Endodermal cell (in vitro differentiated cells): ENCODE results near the gene LRP5. TPM values are rescaled to one million over a fixed set of nuclear protein-coding genes. Genes with fewer than 3 reads are reported as not detected.
A peak's percentile ranks its signal among the peaks of the same experiment; 100 is the strongest.

ENCODE experiments used
- DNase-seq: peaks from one replicate; pipeline ENCODE4 v3.0.0-alpha.2; 2017
- H3K27ac ChIP-seq: 2 replicates; pipeline ENCODE4 v1.5.1; 2013; ENCODE audit warnings: mild to moderate bottlenecking, low read depth, low read length, moderate library complexity
- H3K27me3 ChIP-seq: 2 replicates; pipeline ENCODE4 v1.6.1; 2013; ENCODE audit warnings: mild to moderate bottlenecking, low read length, moderate library complexity; ENCODE audit not compliant: insufficient read depth, control insufficient read depth, poor library complexity, severe bottlenecking
- H3K36me3 ChIP-seq: 2 replicates; pipeline ENCODE4 v1.7.0; 2013; ENCODE audit warnings: mild to moderate bottlenecking, low read length, moderate library complexity; ENCODE audit not compliant: control insufficient read depth, insufficient read depth
- H3K4me1 ChIP-seq: one replicate; pipeline ENCODE4 v1.7.0; 2013; ENCODE audit warnings: low read length; ENCODE audit not compliant: control insufficient read depth, insufficient read depth
- H3K4me3 ChIP-seq: 2 replicates; pipeline ENCODE4 v1.5.1; 2013; ENCODE audit warnings: mild to moderate bottlenecking, low read length, moderate library complexity
- H3K9ac ChIP-seq: 2 replicates; pipeline ENCODE4 v1.6.1; 2013; ENCODE audit warnings: mild to moderate bottlenecking, low read length, moderate library complexity; ENCODE audit not compliant: poor library complexity, severe bottlenecking; ENCODE audit errors: extremely low read depth
- H3K9me3 ChIP-seq: 2 replicates; pipeline ENCODE4 v1.6.1; 2013; ENCODE audit warnings: mild to moderate bottlenecking, low read length, moderate library complexity; ENCODE audit not compliant: control insufficient read depth
- H3K27ac Mint-ChIP-seq: 2 replicates; pipeline ENCODE4 v1.8.0; 2020; ENCODE audit warnings: mixed read lengths
- H3K27me3 Mint-ChIP-seq: 2 replicates; pipeline ENCODE4 v1.8.0; 2021; ENCODE audit warnings: mild to moderate bottlenecking, mixed read lengths; ENCODE audit not compliant: insufficient read depth
- H3K36me3 Mint-ChIP-seq: 2 replicates; pipeline ENCODE4 v1.8.0; 2020; ENCODE audit warnings: low read depth, mixed read lengths
- H3K4me1 Mint-ChIP-seq: 2 replicates; pipeline ENCODE4 v1.8.0; 2020; ENCODE audit warnings: mixed read lengths
- H3K4me3 Mint-ChIP-seq: 2 replicates; pipeline ENCODE4 v1.8.0; 2020; ENCODE audit warnings: mild to moderate bottlenecking, moderate library complexity, mixed read lengths
- H3K9me3 Mint-ChIP-seq: 2 replicates; pipeline ENCODE4 v1.8.0; 2020; ENCODE audit warnings: mild to moderate bottlenecking, mixed read lengths
- CTCF ChIP-seq: fragments of 200-600 bp; sonication (generic); conservative IDR thresholded peaks from 2 replicates; pipeline ENCODE4 v1.5.0; 2021; ENCODE audit warnings: antibody characterized with exemption, mild to moderate bottlenecking
- WGBS, 2 experiments: methylation state at CpG; one replicate each; pipeline versions ENCODE4 v1.1.5 to v1.1.7; 2013; ENCODE audit warnings: missing lambda C conversion rate in 2 of 2, mixed read lengths in 1 of 2; ENCODE audit not compliant: insufficient coverage in 1 of 2, insufficient read length in 1 of 2; 5-methylcytosine and 5-hydroxymethylcytosine counted together
- total RNA-seq, 2 donors: library from RNA; stranded (reverse); fragmentation: NEBNext Ultra II Directional in 1 of 2; extraction: Animal tissue kit (Norgen Biotek cat#: 25700) in 1 of 2; gene quantifications; 2 replicates in 1 of 2; 3 replicates in 1 of 2; pipeline ENCODE4 v1.2.1, GENCODE V29; 2021

Gene LRP5
- total RNA-seq, 2 donors from 2014 or later = 58.2 to 64.1 TPM

- peak overlapping the region; percentile 32 for H3K27ac ChIP-seq
- 87 to 100% methylated on average over 2 to 4 of the region's 4 CpGs for WGBS, 2 experiments
Observed at GRCh38 chr11:68381716-68382115, 69.3 kb downstream of the LRP5 start.

GRCh38 chr11:68382358-68382998, 70.1 kb downstream of the LRP5 start:
- no peak overlapping the region for H3K9ac ChIP-seq
- Mint-ChIP-seq H3K27ac (no peak overlapping the region), H3K36me3 (peaks cover 15% of the 10 kb centered on the region), H3K4me3 (no peak overlapping the region), H3K27me3 (no peaks in the 10 kb centered on the region), H3K4me1 (no peaks in the 10 kb centered on the region), H3K9me3 (no peaks in the 10 kb centered on the region)
- no peaks in the 10 kb centered on the region for H3K4me1 ChIP-seq
- no peak overlapping the region for H3K27ac ChIP-seq
- peaks cover 9% of the 10 kb centered on the region for H3K36me3 ChIP-seq
- WGBS, 2 experiments = 89 to 92% methylated on average over 10 to 16 of the region's 16 CpGs
- H3K27me3 ChIP-seq = no peaks in the 10 kb centered on the region
- no peak for TF ChIP-seq CTCF
- no peaks in the 10 kb centered on the region for H3K9me3 ChIP-seq
- no peak overlapping the region for H3K4me3 ChIP-seq
- DNase-seq = no peak

More at GRCh38 chr11:68381716-68382115, 69.3 kb downstream of the LRP5 start:
- Histone ChIP-seq H3K9me3 (no peaks in the 10 kb centered on the region), H3K9ac (no peak overlapping the region), H3K36me3 (peaks cover 7% of the 10 kb centered on the region), H3K27me3 (no peaks in the 10 kb centered on the region), H3K4me1 (no peaks in the 10 kb centered on the region), H3K4me3 (no peak overlapping the region)
- no peak for TF ChIP-seq CTCF
- Mint-ChIP-seq H3K4me3 (no peak overlapping the region), H3K27ac (no peak overlapping the region), H3K4me1 (no peaks in the 10 kb centered on the region), H3K36me3 (peaks cover 11% of the 10 kb centered on the region), H3K9me3 (no peaks in the 10 kb centered on the region), H3K27me3 (no peaks in the 10 kb centered on the region)
- DNase-seq = no peak

- H3K27me3 ChIP-seq = no peaks in the 10 kb centered on the region
- no peaks in the 10 kb centered on the region for H3K4me1 ChIP-seq
Observed at GRCh38 chr11:68383976-68384501, 71.6 kb downstream of the LRP5 start.

More at GRCh38 chr11:68383976-68384501, 71.6 kb downstream of the LRP5 start:
- peaks cover 13% of the 10 kb centered on the region for H3K36me3 ChIP-seq
- Mint-ChIP-seq H3K4me3 (no peak overlapping the region), H3K9me3 (no peaks in the 10 kb centered on the region), H3K4me1 (no peaks in the 10 kb centered on the region), H3K36me3 (peaks cover 19% of the 10 kb centered on the region), H3K27ac (no peak overlapping the region), H3K27me3 (no peaks in the 10 kb centered on the region)
- H3K27ac ChIP-seq = no peak overlapping the region
- DNase-seq = peak; percentile 94
- TF ChIP-seq CTCF = peak; percentile 94
- no peak overlapping the region for H3K9ac ChIP-seq
- H3K9me3 ChIP-seq = no peaks in the 10 kb centered on the region
- WGBS, 2 experiments = 27 to 44% methylated on average over 8 to 9 of the region's 9 CpGs
- H3K4me3 ChIP-seq = no peak overlapping the region
